ENCODE measurements around the gene PLCB4.

Gene PLCB4

GRCh38 chr20:9440892-9441291 is 372.0 kb downstream of the PLCB4 start:
- H3K4me3 ChIP-seq (ENCODE audit: low read depth, low read length): no peak overlapping the region
- no peak for TF ChIP-seq CTCF (IDR thresholded peaks at IDR 0.05; ENCODE audit: low read depth, low read length)

- no peak for TF ChIP-seq CTCF (IDR thresholded peaks at IDR 0.05; ENCODE audit: low read depth, low read length)
- no peak overlapping the region for H3K4me3 ChIP-seq (ENCODE audit: low read depth, low read length)
These were observed 373.1 kb downstream of the PLCB4 start for GRCh38 chr20:9441948-9442347.

GRCh38 chr20:9442858-9443257 is 374.0 kb downstream of the PLCB4 start:
- TF ChIP-seq CTCF (IDR thresholded peaks at IDR 0.05; ENCODE audit: low read depth, low read length): no peak
- H3K4me3 ChIP-seq (ENCODE audit: low read depth, low read length): no peak overlapping the region

- TF ChIP-seq CTCF (IDR thresholded peaks at IDR 0.05; ENCODE audit: low read depth, low read length): no peak
- no peak overlapping the region for H3K4me3 ChIP-seq (ENCODE audit: low read depth, low read length)
These were observed 376.0 kb downstream of the PLCB4 start for GRCh38 chr20:9444921-9445320.

GRCh38 chr20:9447182-9447581 is 378.3 kb downstream of the PLCB4 start:
- H3K4me3 ChIP-seq (ENCODE audit: low read depth, low read length): no peak overlapping the region

GRCh38 chr20:9453201-9453600 is 384.3 kb downstream of the PLCB4 start:
- H3K4me3 ChIP-seq (ENCODE audit: low read depth, low read length): no peak overlapping the region
- TF ChIP-seq CTCF (IDR thresholded peaks at IDR 0.05; ENCODE audit: low read depth, low read length): no peak

More at GRCh38 chr20:9447182-9447581, 378.3 kb downstream of the PLCB4 start:
- no peak for TF ChIP-seq CTCF (IDR thresholded peaks at IDR 0.05; ENCODE audit: low read depth, low read length)

GRCh38 chr20:9454791-9455190 is 385.9 kb downstream of the PLCB4 start:
- no peak for TF ChIP-seq CTCF (IDR thresholded peaks at IDR 0.05; ENCODE audit: low read depth, low read length)
- H3K4me3 ChIP-seq (ENCODE audit: low read depth, low read length): no peak overlapping the region
